ENCODE measurements around the gene CDIPT. TPM values are rescaled to one million over a fixed set of nuclear protein-coding genes. Genes with fewer than 3 reads are reported as not detected.
"Not testable (repeated sequence)": the region's sequence is repeated elsewhere in the genome, so short reads cannot be mapped to it uniquely, and the experiment has no call there.

The CDIPT gene
- total and polyA plus RNA-seq, 11 donors, result 57.5 to 143 (median 76.3) TPM

DNA sequence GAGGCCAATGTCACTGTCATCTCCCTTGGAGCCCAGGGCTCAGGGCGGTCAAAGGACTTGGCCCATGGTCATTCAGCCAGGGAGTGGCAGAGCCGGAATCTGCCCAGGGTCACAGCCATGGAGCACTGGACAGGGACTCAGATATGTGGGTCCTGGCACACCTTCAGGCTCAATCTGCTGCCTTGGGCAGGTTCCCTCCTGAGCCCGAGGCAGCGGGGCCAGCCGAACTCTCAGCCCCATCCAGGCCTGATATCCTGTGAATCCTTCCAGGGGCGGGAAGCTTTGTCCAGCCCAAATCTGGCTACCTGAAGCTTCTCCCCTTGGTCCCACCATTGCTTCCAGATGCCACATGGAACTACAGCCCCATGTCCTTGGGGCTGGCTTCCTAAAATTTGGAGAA is 12.2 kb upstream of the CDIPT start:
- 88 to 94% (median 91%) methylated on average over 5 to 6 of the region's 6 CpGs for WGBS, 4 donors
- peaks cover 17 to 48% (median 34%) of the 10 kb centered on the region in 9 donors for H3K27me3 ChIP-seq

DNA sequence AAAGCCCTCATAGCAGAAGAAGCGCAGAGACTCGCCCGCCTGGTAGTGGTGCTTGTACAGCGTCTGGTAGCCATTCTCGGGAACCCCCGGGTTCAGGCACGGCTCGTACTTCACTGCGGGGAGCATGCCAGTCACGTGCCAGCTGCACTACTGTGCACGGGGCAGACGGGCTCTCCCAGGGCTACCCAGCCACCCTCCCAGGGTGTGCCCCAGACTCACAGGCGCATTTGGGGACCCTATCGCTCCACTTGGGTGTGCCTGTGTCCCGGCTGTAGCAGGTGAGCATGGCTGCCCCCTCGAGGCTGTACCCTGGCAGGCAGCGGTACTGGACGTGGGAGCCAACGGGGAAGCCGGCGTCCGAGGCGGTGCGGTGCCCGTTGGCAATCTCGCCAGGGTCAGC is 10.3 kb upstream of the CDIPT start:
- TF ChIP-seq, protein P1, sequence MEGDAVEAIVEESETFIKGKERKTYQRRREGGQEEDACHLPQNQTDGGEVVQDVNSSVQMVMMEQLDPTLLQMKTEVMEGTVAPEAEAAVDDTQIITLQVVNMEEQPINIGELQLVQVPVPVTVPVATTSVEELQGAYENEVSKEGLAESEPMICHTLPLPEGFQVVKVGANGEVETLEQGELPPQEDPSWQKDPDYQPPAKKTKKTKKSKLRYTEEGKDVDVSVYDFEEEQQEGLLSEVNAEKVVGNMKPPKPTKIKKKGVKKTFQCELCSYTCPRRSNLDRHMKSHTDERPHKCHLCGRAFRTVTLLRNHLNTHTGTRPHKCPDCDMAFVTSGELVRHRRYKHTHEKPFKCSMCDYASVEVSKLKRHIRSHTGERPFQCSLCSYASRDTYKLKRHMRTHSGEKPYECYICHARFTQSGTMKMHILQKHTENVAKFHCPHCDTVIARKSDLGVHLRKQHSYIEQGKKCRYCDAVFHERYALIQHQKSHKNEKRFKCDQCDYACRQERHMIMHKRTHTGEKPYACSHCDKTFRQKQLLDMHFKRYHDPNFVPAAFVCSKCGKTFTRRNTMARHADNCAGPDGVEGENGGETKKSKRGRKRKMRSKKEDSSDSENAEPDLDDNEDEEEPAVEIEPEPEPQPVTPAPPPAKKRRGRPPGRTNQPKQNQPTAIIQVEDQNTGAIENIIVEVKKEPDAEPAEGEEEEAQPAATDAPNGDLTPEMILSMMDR (IDR thresholded peaks at IDR 0.05), result no peak
- TF ChIP-seq POLR2A (IDR thresholded peaks at IDR 0.05), result no peak
- Histone ChIP-seq H3K27ac (no peak overlapping the region), H3K36me3 (no peaks in the 10 kb centered on the region), H3K27me3 (peaks cover 17 to 33% (median 25%) of the 10 kb centered on the region in 9 donors), H3K4me1 (peaks cover 0 to 12% (median 0%) of the 10 kb centered on the region in 12 donors), H3K4me3 (no peak overlapping the region), H3K9me3 (no peaks in the 10 kb centered on the region)
- ATAC-seq (no peak), DNase-seq (no peak)
- 91 to 92% (median 92%) methylated on average over 24 to 26 of the region's 26 CpGs; no CpG with 5 or more reads in 1 of the 4 donors for WGBS, 4 donors
- intact Hi-C loops (cut with DNase I), result loop anchor here in 1 of 10 donors (5.0 to 10.0 kb wide), 2 partner anchors 81 to 154 kb away; no protein-coding TSS in a partner anchor

More for the DNA sequence above, 12.2 kb upstream of the CDIPT start:
- H3K36me3 ChIP-seq, result no peaks in the 10 kb centered on the region
- DNase-seq, result no peak
- no peak for ATAC-seq
- TF ChIP-seq POLR2A (IDR thresholded peaks at IDR 0.05), result no peak
- TF ChIP-seq, protein P1 (IDR thresholded peaks at IDR 0.05), result no peak
- H3K4me3 ChIP-seq, result no peak overlapping the region
- H3K27ac ChIP-seq, result no peak overlapping the region
- peaks cover 0 to 12% (median 0%) of the 10 kb centered on the region in 12 donors for H3K4me1 ChIP-seq
- intact Hi-C loops (cut with DNase I), result loop anchor here in 1 of 10 donors (10.0 kb wide), 1 partner anchor 80 kb away; no protein-coding TSS in a partner anchor
- H3K9me3 ChIP-seq, result no peaks in the 10 kb centered on the region

DNA sequence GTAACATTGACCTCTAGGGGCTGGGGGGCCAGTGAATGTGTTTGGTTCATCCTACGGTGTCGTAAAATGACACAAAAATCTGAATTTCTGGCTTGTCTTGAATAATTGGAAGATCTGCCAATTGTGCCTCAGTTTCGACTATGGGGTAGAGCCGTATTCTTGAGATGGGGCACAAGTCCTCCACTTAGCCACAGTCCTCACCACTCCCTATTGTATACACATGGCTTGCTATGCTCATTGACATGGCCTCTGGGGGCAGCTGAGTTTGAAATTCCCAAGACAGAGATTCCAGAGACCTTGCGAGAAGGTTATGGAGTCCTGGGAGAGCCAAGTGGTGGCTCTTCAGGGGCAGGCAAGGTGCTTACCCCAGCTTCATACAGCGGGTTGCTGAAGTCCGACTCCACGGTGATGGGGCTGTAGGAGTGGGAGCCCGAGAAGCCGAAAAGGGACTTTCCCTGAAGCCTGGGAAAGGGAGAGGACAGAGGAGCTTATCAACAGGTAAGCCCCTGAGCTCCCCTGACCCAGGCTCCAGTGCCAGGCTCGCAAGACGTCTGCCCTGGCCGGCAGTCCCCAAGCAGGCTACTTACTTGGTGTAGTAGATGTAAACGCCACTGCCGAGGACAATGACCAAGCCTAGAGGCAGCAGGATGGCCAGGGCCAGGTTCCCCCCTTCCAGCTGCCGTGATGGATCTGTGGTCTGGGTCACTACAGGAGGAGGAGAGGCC is 9.0 kb upstream of the CDIPT start:
- H3K27ac ChIP-seq, result no peak overlapping the region
- WGBS, 4 donors, result 90 to 93% (median 93%) methylated on average over 11 to 16 of the region's 16 CpGs
- no peak overlapping the region for H3K4me3 ChIP-seq

DNA sequence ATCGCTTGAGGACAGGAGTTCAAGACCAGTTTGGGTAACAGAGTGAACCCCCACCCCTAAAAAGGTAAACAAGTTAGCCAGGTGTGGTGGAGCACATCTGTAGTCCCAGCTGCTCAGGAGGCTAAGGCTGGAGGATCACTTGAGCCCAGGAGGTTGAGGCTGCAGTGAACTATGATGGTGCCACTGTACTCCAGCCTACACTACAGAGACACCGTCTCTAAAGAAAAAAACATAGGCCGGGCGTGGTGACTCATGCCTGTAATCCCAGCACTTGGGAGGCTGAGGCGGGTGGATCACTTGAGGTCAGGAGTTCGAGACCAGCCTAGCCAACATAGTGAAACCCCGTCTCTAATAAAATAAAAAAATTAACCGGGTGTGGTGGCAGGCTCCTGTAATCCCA is 6.0 kb upstream of the CDIPT start:
- 92 to 94% (median 93%) methylated on average over 8 of the region's 8 CpGs for WGBS, 4 donors
- H3K36me3 ChIP-seq, DNase-seq, H3K27me3 ChIP-seq, H3K9me3 ChIP-seq, H3K4me1 ChIP-seq, ATAC-seq, H3K27ac ChIP-seq, H3K4me3 ChIP-seq: not testable (repeated sequence)
- intact Hi-C loops (cut with DNase I), result loop anchor here in 3 of 10 donors (10.0 kb wide), 2 partner anchors 136 to 156 kb away; partner anchors contain the start of gene C16orf92 (in 1 of the 3)

More for the DNA sequence above, 9.0 kb upstream of the CDIPT start:
- Histone ChIP-seq H3K36me3 (no peaks in the 10 kb centered on the region), H3K27me3 (peaks cover 8 to 19% (median 12%) of the 10 kb centered on the region in 9 donors), H3K9me3 (no peaks in the 10 kb centered on the region), H3K4me1 (peaks cover 0 to 8% (median 0%) of the 10 kb centered on the region in 12 donors)
- intact Hi-C loops (cut with DNase I), result loop anchor here in 1 of 10 donors (5.0 to 10.0 kb wide), 2 partner anchors 83 to 155 kb away; no protein-coding TSS in a partner anchor
- TF ChIP-seq, protein P1 (IDR thresholded peaks at IDR 0.05), result no peak
- TF ChIP-seq POLR2A (IDR thresholded peaks at IDR 0.05), result no peak
- DNase-seq (no peak), ATAC-seq (no peak)

Data from heart left ventricle (tissue), 16 donors.